Glutamatergic neuron (in vitro differentiated cells): ENCODE data around the gene SLCO3A1. TPM values are rescaled to one million over a fixed set of nuclear protein-coding genes. Genes with fewer than 3 reads are reported as not detected.

Source experiments
- DNase-seq: peaks from one replicate; pipeline ENCODE4 v3.0.0; 2022
- H3K27ac Mint-ChIP-seq: one replicate; pipeline ENCODE4 v1.8.0; 2020; ENCODE audit warnings: mild to moderate bottlenecking, mixed read lengths, inconsistent platforms; ENCODE audit not compliant: unreplicated experiment
- H3K27me3 Mint-ChIP-seq: one replicate; pipeline ENCODE4 v1.8.0; 2020; ENCODE audit warnings: mild to moderate bottlenecking, moderate library complexity, mixed read lengths, inconsistent platforms; ENCODE audit not compliant: unreplicated experiment
- H3K36me3 Mint-ChIP-seq: one replicate; pipeline ENCODE4 v1.8.0; 2020; ENCODE audit warnings: mild to moderate bottlenecking, mixed read lengths, inconsistent platforms; ENCODE audit not compliant: unreplicated experiment
- H3K4me1 Mint-ChIP-seq: one replicate; pipeline ENCODE4 v1.8.0; 2020; ENCODE audit warnings: mild to moderate bottlenecking, low read depth, mixed read lengths, inconsistent platforms; ENCODE audit not compliant: unreplicated experiment
- H3K4me3 Mint-ChIP-seq: one replicate; pipeline ENCODE4 v1.8.0; 2020; ENCODE audit warnings: mild to moderate bottlenecking, mixed read lengths, inconsistent platforms; ENCODE audit not compliant: unreplicated experiment
- H3K9me3 Mint-ChIP-seq: one replicate; pipeline ENCODE4 v1.8.0; 2020; ENCODE audit warnings: mild to moderate bottlenecking, moderate library complexity, mixed read lengths, inconsistent platforms; ENCODE audit not compliant: unreplicated experiment
- CTCF ChIP-seq: fragments of 200-600 bp; sonication (generic); IDR thresholded peaks from one replicate; pipeline ENCODE4 v1.5.0; 2021; ENCODE audit not compliant: partially characterized antibody, unreplicated experiment
- total RNA-seq: library from RNA; stranded (reverse); fragmentation: NEBNext Ultra II Directional; extraction: Animal tissue kit (Norgen Biotek cat#: 25700); gene quantifications from one replicate; pipeline ENCODE4 v1.2.1, GENCODE V29; 2021; ENCODE audit not compliant: unreplicated experiment

Gene SLCO3A1
- total RNA-seq, 1 donor from 2014 or later: 27.9 TPM

GRCh38 chr15:91921843-91922198 is 68.3 kb downstream of the SLCO3A1 start:
- Mint-ChIP-seq H3K27ac (no peak overlapping the region), H3K27me3 (no peaks in the 10 kb centered on the region), H3K36me3 (no peaks in the 10 kb centered on the region), H3K9me3 (no peaks in the 10 kb centered on the region), H3K4me1 (peaks cover 43% of the 10 kb centered on the region), H3K4me3 (no peak overlapping the region)
- TF ChIP-seq CTCF: no peak
- DNase-seq: no peak

- no peaks in the 10 kb centered on the region for H3K27me3 Mint-ChIP-seq
- no peak overlapping the region for H3K27ac Mint-ChIP-seq
- no peak overlapping the region for H3K4me3 Mint-ChIP-seq
- H3K36me3 Mint-ChIP-seq: no peaks in the 10 kb centered on the region
- H3K4me1 Mint-ChIP-seq: peaks cover 53% of the 10 kb centered on the region
- no peaks in the 10 kb centered on the region for H3K9me3 Mint-ChIP-seq
- TF ChIP-seq CTCF: no peak
- no peak for DNase-seq
Measured at GRCh38 chr15:91922646-91923547, 69.4 kb downstream of the SLCO3A1 start.

- no peak for DNase-seq
- H3K27me3 Mint-ChIP-seq: no peaks in the 10 kb centered on the region
- H3K27ac Mint-ChIP-seq: no peak overlapping the region
- H3K4me3 Mint-ChIP-seq: no peak overlapping the region
- no peaks in the 10 kb centered on the region for H3K36me3 Mint-ChIP-seq
- peaks cover 59% of the 10 kb centered on the region for H3K4me1 Mint-ChIP-seq
- no peak for TF ChIP-seq CTCF
- H3K9me3 Mint-ChIP-seq: no peaks in the 10 kb centered on the region
Measured at GRCh38 chr15:91924183-91924582, 70.7 kb downstream of the SLCO3A1 start.

- no peaks in the 10 kb centered on the region for H3K9me3 Mint-ChIP-seq
- H3K27me3 Mint-ChIP-seq: no peaks in the 10 kb centered on the region
- H3K36me3 Mint-ChIP-seq: no peaks in the 10 kb centered on the region
- no peak for DNase-seq
- H3K4me3 Mint-ChIP-seq: no peak overlapping the region
- peaks cover 59% of the 10 kb centered on the region for H3K4me1 Mint-ChIP-seq
- no peak for TF ChIP-seq CTCF
- no peak overlapping the region for H3K27ac Mint-ChIP-seq
Measured at GRCh38 chr15:91924837-91925495, 71.5 kb downstream of the SLCO3A1 start.

- H3K27ac Mint-ChIP-seq: no peak overlapping the region
- peaks cover 62% of the 10 kb centered on the region for H3K4me1 Mint-ChIP-seq
- H3K27me3 Mint-ChIP-seq: no peaks in the 10 kb centered on the region
- no peak overlapping the region for H3K4me3 Mint-ChIP-seq
- no peaks in the 10 kb centered on the region for H3K9me3 Mint-ChIP-seq
- no peaks in the 10 kb centered on the region for H3K36me3 Mint-ChIP-seq
- TF ChIP-seq CTCF: no peak
- DNase-seq: no peak
Measured at GRCh38 chr15:91925794-91926193, 72.3 kb downstream of the SLCO3A1 start.
